H1 (cell line): Measurements from ENCODE around the gene TEX22. TPM values are rescaled to one million over a fixed set of nuclear protein-coding genes. Genes with fewer than 3 reads are reported as not detected.

ENCODE experiments used
- CTCF ChIA-PET: fragments of 300-600 bp; sonication (Branson Sonifier 250); formaldehyde crosslinking; loops from one replicate; lab custom pipeline; 2021; ENCODE audit not compliant: partially characterized antibody; lab: Charles Lee
- POLR2A ChIA-PET: fragments of 300-600 bp; sonication (Branson Sonifier 250); formaldehyde crosslinking; loops from one replicate; lab custom pipeline; 2021; ENCODE audit warnings: inconsistent platforms; ENCODE audit not compliant: partially characterized antibody; lab: Charles Lee
- DNase-seq, 2 experiments: peaks; one replicate each; pipeline versions ENCODE4 v3.0.0 to v3.0.0-alpha.2; 2010 to 2022; ENCODE audit warnings: low spot score in 2 of 2, low read depth in 1 of 2, mixed read lengths in 1 of 2
- FAIRE-seq: peaks from 2 replicates; lab custom pipeline; 2011; peaks lifted over from hg19 to GRCh38; lab: Jason Lieb, UNC
- H2AFZ ChIP-seq: 2 replicates; pipeline ENCODE4 v1.8.1; 2012; ENCODE audit warnings: low read length, inconsistent platforms
- H2AK5ac ChIP-seq: 2 replicates; pipeline ENCODE4 v1.6.1; 2013; ENCODE audit warnings: low read depth, low read length
- H2BK120ac ChIP-seq: replicated peaks from 2 replicates; pipeline ENCODE3; 2013; ENCODE audit warnings: low read depth, low read length, inconsistent platforms
- H2BK12ac ChIP-seq: 2 replicates; pipeline ENCODE4 v1.6.1; 2013; ENCODE audit warnings: low read depth, low read length
- H2BK15ac ChIP-seq: 2 replicates; pipeline ENCODE4 v1.6.1; 2013; ENCODE audit warnings: low read length
- H2BK20ac ChIP-seq: 2 replicates; pipeline ENCODE4 v1.6.1; 2013; ENCODE audit warnings: low read length
- H2BK5ac ChIP-seq: 2 replicates; pipeline ENCODE4 v1.6.1; 2013; ENCODE audit warnings: low read depth, low read length
- H3K14ac ChIP-seq: 2 replicates; pipeline ENCODE4 v1.6.1; 2013; ENCODE audit warnings: inconsistent platforms; ENCODE audit not compliant: insufficient read length
- H3K18ac ChIP-seq: 2 replicates; pipeline ENCODE4 v1.6.1; 2013; ENCODE audit warnings: low read length; ENCODE audit errors: extremely low read depth
- H3K23ac ChIP-seq: 2 replicates; pipeline ENCODE4 v1.6.1; 2013; ENCODE audit warnings: inconsistent platforms; ENCODE audit not compliant: insufficient read length
- H3K23me2 ChIP-seq: 2 replicates; pipeline ENCODE4 v1.6.1; 2013; ENCODE audit warnings: low read depth, low read length
- H3K27ac ChIP-seq: 2 replicates; pipeline ENCODE4 v1.6.1; 2011; ENCODE audit warnings: low read depth, low read length, inconsistent platforms
- H3K27me3 ChIP-seq, 4 experiments: replicated peaks in 1 of 4; 1 replicate in 1 of 4; 2 replicates in 3 of 4; pipeline versions ENCODE4 v1.6.1 to v1.8.1; 2011 to 2013; ENCODE audit warnings: low read length in 3 of 4, mild to moderate bottlenecking in 3 of 4, inconsistent platforms in 2 of 4, mixed read lengths in 2 of 4, moderate library complexity in 1 of 4; ENCODE audit not compliant: control insufficient read depth in 3 of 4, insufficient read depth in 3 of 4; ENCODE audit errors: extremely low read depth in 1 of 4
- H3K36me3 ChIP-seq, 4 experiments: 2 replicates each; pipeline versions ENCODE4 v1.6.1 to v1.8.1; 2011 to 2013; ENCODE audit warnings: mild to moderate bottlenecking in 4 of 4, low read length in 3 of 4, moderate library complexity in 2 of 4, control low read depth in 1 of 4, inconsistent platforms in 1 of 4; ENCODE audit not compliant: insufficient read depth in 4 of 4, control insufficient read depth in 2 of 4
- H3K4ac ChIP-seq: replicated peaks from 2 replicates; pipeline ENCODE3; 2013; ENCODE audit warnings: low read length, low read depth, mixed read lengths, inconsistent platforms; ENCODE audit not compliant: insufficient read length
- H3K4me1 ChIP-seq, 4 experiments: replicated peaks in 1 of 4; 1 replicate in 1 of 4; 2 replicates in 3 of 4; pipeline versions ENCODE4 v1.6.1 to v1.8.1; 2011 to 2013; ENCODE audit warnings: low read length in 3 of 4, inconsistent platforms in 2 of 4, mixed read lengths in 1 of 4; ENCODE audit not compliant: insufficient read depth in 4 of 4, control insufficient read depth in 3 of 4
- H3K4me2 ChIP-seq, 2 experiments: 2 replicates each; pipeline versions ENCODE4 v1.6.1 to v1.8.1; 2011 to 2013; ENCODE audit warnings: low read depth in 2 of 2, low read length in 2 of 2, control low read depth in 1 of 2, inconsistent platforms in 1 of 2, mild to moderate bottlenecking in 1 of 2; ENCODE audit not compliant: insufficient read depth in 1 of 2
- H3K4me3 ChIP-seq, 4 experiments: fragments of 200-600, 300-600 bp in 1 of 4; sonication (generic), shearing (Covaris generic), sonication (Bioruptor Twin) in 1 of 4; 2 replicates each; pipeline versions ENCODE4 v1.5.1 to v1.8.1; 2011 to 2016; ENCODE audit warnings: low read length in 4 of 4, low read depth in 3 of 4, control low read depth in 2 of 4, inconsistent platforms in 2 of 4, mild to moderate bottlenecking in 2 of 4, mixed read lengths in 1 of 4, moderate library complexity in 1 of 4; ENCODE audit not compliant: insufficient read depth in 2 of 4; ENCODE audit errors: extremely low read depth in 1 of 4
- H3K56ac ChIP-seq: replicated peaks from 2 replicates; pipeline ENCODE3; 2013; ENCODE audit warnings: low read depth, mild to moderate bottlenecking, mixed read lengths, low read length, inconsistent platforms; ENCODE audit not compliant: insufficient read length
- H3K79me1 ChIP-seq: 2 replicates; pipeline ENCODE4 v1.6.1; 2013; ENCODE audit warnings: low read depth, low read length, control low read depth
- H3K79me2 ChIP-seq, 2 experiments: 2 replicates each; pipeline versions ENCODE4 v1.6.1 to v1.8.1; 2012 to 2013; ENCODE audit warnings: low read length in 2 of 2, mild to moderate bottlenecking in 2 of 2, inconsistent platforms in 1 of 2; ENCODE audit not compliant: insufficient read depth in 2 of 2, control insufficient read depth in 1 of 2
- H3K9ac ChIP-seq, 4 experiments: replicated peaks in 1 of 4; 1 replicate in 1 of 4; 2 replicates in 3 of 4; pipeline versions ENCODE4 v1.6.1 to v1.8.1; 2011 to 2013; ENCODE audit warnings: low read depth in 3 of 4, low read length in 3 of 4, control low read depth in 2 of 4, mild to moderate bottlenecking in 2 of 4, moderate library complexity in 2 of 4, inconsistent platforms in 1 of 4; ENCODE audit errors: extremely low read depth in 1 of 4
- H3K9me3 ChIP-seq, 2 experiments: 2 replicates each; pipeline versions ENCODE4 v1.6.1 to v1.8.1; 2012 to 2013; ENCODE audit warnings: mild to moderate bottlenecking in 2 of 2, moderate library complexity in 2 of 2, control low read depth in 1 of 2, inconsistent platforms in 1 of 2, low read depth in 1 of 2, low read length in 1 of 2, mixed read lengths in 1 of 2; ENCODE audit not compliant: insufficient read depth in 2 of 2
- H4K20me1 ChIP-seq, 2 experiments: replicated peaks in 1 of 2; 2 replicates each; pipeline versions ENCODE3 to v1.8.1; 2011 to 2013; ENCODE audit warnings: inconsistent platforms in 2 of 2, low read length in 2 of 2, mild to moderate bottlenecking in 1 of 2; ENCODE audit not compliant: insufficient read depth in 2 of 2, control insufficient read depth in 1 of 2
- H4K5ac ChIP-seq: 2 replicates; pipeline ENCODE4 v1.6.1; 2013; ENCODE audit warnings: low read length, low read depth, mixed read lengths, inconsistent platforms; ENCODE audit not compliant: insufficient read length
- H4K8ac ChIP-seq: 2 replicates; pipeline ENCODE4 v1.8.0; 2013; ENCODE audit warnings: mild to moderate bottlenecking, moderate library complexity, low read length, inconsistent platforms; ENCODE audit not compliant: insufficient read depth; ENCODE audit errors: extremely low read depth
- H4K91ac ChIP-seq: replicated peaks from 2 replicates; pipeline ENCODE3; 2013; ENCODE audit warnings: low read length, mixed read lengths, inconsistent platforms; ENCODE audit not compliant: insufficient read length
- BRCA1 ChIP-seq: IDR thresholded peaks from 2 replicates; pipeline ENCODE4 v1.6.1; 2012; ENCODE audit warnings: low read depth, low read length, improper control_type of control experiment
- CBX5 ChIP-seq: fragments of 300-800, 300-1000 bp; sonication (generic); IDR thresholded peaks from 2 replicates; pipeline ENCODE4 v1.7.1; 2016; ENCODE audit warnings: antibody characterized with exemption, low read length, low read depth
- CHD1 ChIP-seq: IDR thresholded peaks from 2 replicates; pipeline ENCODE4 v1.6.1; 2012; ENCODE audit warnings: low read depth, low read length, improper control_type of control experiment
- E2F6 ChIP-seq: IDR thresholded peaks from 2 replicates; pipeline ENCODE4 v1.6.1; 2012; ENCODE audit warnings: inconsistent platforms
- JUN ChIP-seq: IDR thresholded peaks from 2 replicates; pipeline ENCODE4 v1.6.1; 2011; ENCODE audit warnings: low read depth, mild to moderate bottlenecking, improper control_type of control experiment, low read length
- KDM4A ChIP-seq: IDR thresholded peaks from one replicate; pipeline ENCODE4 v1.7.1; 2012; ENCODE audit warnings: low read depth, mild to moderate bottlenecking, moderate library complexity, low read length, inconsistent platforms; ENCODE audit not compliant: severe bottlenecking
- POLR2A ChIP-seq, 2 experiments: IDR thresholded peaks; 1 replicate in 1 of 2; 2 replicates in 1 of 2; pipeline ENCODE4 v1.6.1; 2011; ENCODE audit warnings: low read depth in 2 of 2, low read length in 2 of 2, mild to moderate bottlenecking in 2 of 2; ENCODE audit errors: control extremely low read depth in 1 of 2
- POU5F1 ChIP-seq: IDR thresholded peaks from 2 replicates; pipeline ENCODE4 v1.6.1; 2011; ENCODE audit warnings: low read depth, mild to moderate bottlenecking, low read length, moderate library complexity
- TAF7 ChIP-seq: optimal IDR thresholded peaks from 2 replicates; pipeline ENCODE3; 2011; ENCODE audit warnings: low read depth, mild to moderate bottlenecking, inconsistent platforms, low read length, moderate library complexity, borderline replicate concordance
- WGBS, 2 experiments: shearing (Covaris generic) in 1 of 2; methylation state at CpG; one replicate each; pipeline versions ENCODE4 v1.1.6 to v1.1.7; 2013 to 2015; ENCODE audit warnings: low lambda C conversion rate in 2 of 2, mixed read lengths in 2 of 2, inconsistent platforms in 1 of 2, low coverage in 1 of 2, missing lambda C conversion rate in 1 of 2; ENCODE audit not compliant: insufficient replicate concordance in 2 of 2, insufficient coverage in 1 of 2, insufficient read length in 1 of 2; ENCODE audit errors: extremely low coverage in 1 of 2, missing lambda C conversion rate in 1 of 2; 5-methylcytosine and 5-hydroxymethylcytosine counted together
- polyA plus RNA-seq, 7 experiments: library from polyadenylated mRNA; depleted of rRNA in 3 of 7; stranded (reverse) in 5 of 7; unstranded in 2 of 7; fragments of >200 nt in 5 of 7; fragments of 200-250 nt in 2 of 7; gene quantifications; 1 replicate in 5 of 7; 2 replicates in 1 of 7; 4 replicates in 1 of 7; pipeline versions ENCODE4 v1.2.1 to v1.2.3, GENCODE V29; 2011 to 2013; ENCODE audit warnings: missing spikeins in 2 of 7, mixed read lengths in 2 of 7
- total RNA-seq: library from RNA; stranded (reverse); fragmentation: NEBNext Ultra II Directional; extraction: Animal tissue kit (Norgen Biotek cat#: 25700); gene quantifications from 2 replicates; pipeline ENCODE4 v1.2.1, GENCODE V29; 2021

The TEX22 gene
- total and polyA plus RNA-seq, 2 of the 8 experiments (the other 6 are each of a cell fraction or from before 2014, with no cell fraction given): 0.24 to 0.39 TPM

GRCh38 chr14:105418269-105419194 lies 20.2 kb downstream of the TEX22 start:
- WGBS, 2 experiments: 80% methylated on average over 19 of the region's 19 CpGs; no CpG with 5 or more reads in 1 of the 2 experiments
- TF ChIP-seq TAF7 (no peak), E2F6 (no peak), JUN (no peak), CBX5 (no peak), POLR2A (IDR thresholded peaks at IDR 0.05; ENCODE audit: control extremely low read depth in 1 of 2, low read depth in 2 of 2, low read length in 2 of 2) (no peak), KDM4A (no peak), BRCA1 (no peak), POU5F1 (no peak), CHD1 (no peak)

More at GRCh38 chr14:105418269-105419194, 20.2 kb downstream of the TEX22 start:
- peak overlapping the region; percentile 53 to 78 for H3K4me2 ChIP-seq
- no peak overlapping the region for H3K27ac ChIP-seq
- H3K23ac ChIP-seq: no peak overlapping the region
- no peak overlapping the region for H2BK20ac ChIP-seq
- no peak for DNase-seq
- H2AFZ ChIP-seq: no peak overlapping the region
- no peak overlapping the region for H3K56ac ChIP-seq
- peak overlapping the region; percentile 60; the same call in 1 of the 2 replicates for H2BK5ac ChIP-seq
- H4K5ac ChIP-seq: no peak overlapping the region
- H2AK5ac ChIP-seq: 0 out of 2 replicates have a peak overlapping the region, but pooled peaks have one; percentile 86
- H3K23me2 ChIP-seq: peaks cover 12% of the 10 kb centered on the region
- peaks cover 14 to 16% of the 10 kb centered on the region in 2 experiments for H4K20me1 ChIP-seq
- ChIA-PET CTCF (interaction anchor here (0.5 to 2.0 kb wide), 7 partner anchors 17 to 86 kb away, joined by 3 to 6 read pairs (median 4); no protein-coding TSS in a partner anchor), POLR2A (interaction anchor here (0.8 to 1.6 kb wide), 8 partner anchors 10 to 107 kb away, joined by 3 to 4 read pairs (median 3); no protein-coding TSS in a partner anchor)
- peaks cover 0 to 28% (median 24%) of the 10 kb centered on the region in 4 experiments; a peak in 5 of 7 replicates for H3K4me1 ChIP-seq
- no peak overlapping the region for H2BK120ac ChIP-seq
- peak overlapping the region; percentile 97 for H3K4ac ChIP-seq
- H3K79me2 ChIP-seq: peaks cover 13 to 39% of the 10 kb centered on the region in 2 experiments; a peak in 3 of 4 replicates
- no peaks in the 10 kb centered on the region; a peak in 3 of 8 replicates for H3K36me3 ChIP-seq
- no peak overlapping the region for H3K14ac ChIP-seq
- peak overlapping the region in 2 of 4 experiments; percentile 31 to 46; a peak in 2 of 7 replicates for H3K9ac ChIP-seq
- H3K27me3 ChIP-seq: peaks cover 0 to 13% (median 10%) of the 10 kb centered on the region in 4 experiments; a peak in 5 of 7 replicates
- no peaks in the 10 kb centered on the region for H3K9me3 ChIP-seq
- peak overlapping the region; percentile 39; the same call in 1 of the 2 replicates for H2BK12ac ChIP-seq
- H3K18ac ChIP-seq: peak overlapping the region; percentile 68; the same call in 1 of the 2 replicates
- no peak for FAIRE-seq
- peak overlapping the region; percentile 80; the same call in 1 of the 2 replicates for H4K8ac ChIP-seq
- peak overlapping the region; percentile 72; the same call in 1 of the 2 replicates for H2BK15ac ChIP-seq
- peaks cover 17% of the 10 kb centered on the region for H3K79me1 ChIP-seq
- peak overlapping the region; percentile 49 to 74 (median 58); a peak in 7 of 8 replicates for H3K4me3 ChIP-seq
- peak overlapping the region; percentile 15 for H4K91ac ChIP-seq
